HL-60 (cell line): Measurements from ENCODE around the gene RHBDF2.

Experiments used
- GABPA ChIP-seq: IDR thresholded peaks from 2 replicates; pipeline ENCODE4 v1.6.1; 2012; ENCODE audit warnings: low read depth
- POLR2AphosphoS5 ChIP-seq: IDR thresholded peaks from 2 replicates; pipeline ENCODE4 v1.6.1; 2012; ENCODE audit warnings: low read depth
- REST ChIP-seq: IDR thresholded peaks from 2 replicates; pipeline ENCODE4 v1.6.1; 2012; ENCODE audit warnings: low read depth; ENCODE audit not compliant: insufficient replicate concordance
- SPI1 ChIP-seq: IDR thresholded peaks from 2 replicates; pipeline ENCODE4 v1.6.1; 2012; ENCODE audit warnings: low read depth, mild to moderate bottlenecking, borderline replicate concordance
- TF ChIP-seq, protein P1 (sequence below): IDR thresholded peaks from one replicate; pipeline ENCODE4 v1.5.1; 2011; ENCODE audit warnings: low read length, control low read depth, inconsistent platforms; ENCODE audit not compliant: insufficient read depth

DNA sequence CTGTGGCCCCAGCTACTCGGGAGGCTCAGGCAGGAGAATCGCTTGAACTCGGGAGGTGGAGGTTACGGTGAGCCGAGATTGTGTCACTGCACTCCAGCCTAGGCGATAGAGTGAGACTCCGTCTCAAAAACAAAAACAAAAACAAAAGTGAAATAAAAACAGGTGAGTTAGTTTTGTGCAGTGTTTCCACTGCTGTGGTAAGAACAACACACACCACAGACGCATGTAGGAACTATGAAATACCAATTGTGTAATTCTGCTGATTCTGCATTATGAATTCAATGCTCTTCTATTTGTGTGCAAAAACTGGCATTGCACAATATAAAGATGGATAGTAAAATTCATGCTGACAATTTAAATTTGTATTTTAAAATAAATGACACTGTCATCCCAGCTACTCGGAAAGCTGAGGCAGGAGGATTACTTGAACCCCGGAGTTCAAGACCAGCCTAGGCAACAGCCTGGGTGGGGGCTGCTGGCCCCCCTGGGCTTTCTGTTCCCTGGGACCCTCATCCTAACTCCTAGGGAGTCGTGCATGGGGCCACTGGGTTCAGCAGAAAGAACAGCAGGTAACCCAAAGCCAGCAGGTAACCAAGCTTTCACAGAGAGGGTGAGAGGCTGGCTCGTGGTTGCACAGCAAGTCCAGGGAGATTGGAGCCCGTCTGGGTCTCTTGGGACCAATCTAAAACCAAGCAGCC is 10.6 kb upstream of the RHBDF2 start:
- TF ChIP-seq, protein P1, sequence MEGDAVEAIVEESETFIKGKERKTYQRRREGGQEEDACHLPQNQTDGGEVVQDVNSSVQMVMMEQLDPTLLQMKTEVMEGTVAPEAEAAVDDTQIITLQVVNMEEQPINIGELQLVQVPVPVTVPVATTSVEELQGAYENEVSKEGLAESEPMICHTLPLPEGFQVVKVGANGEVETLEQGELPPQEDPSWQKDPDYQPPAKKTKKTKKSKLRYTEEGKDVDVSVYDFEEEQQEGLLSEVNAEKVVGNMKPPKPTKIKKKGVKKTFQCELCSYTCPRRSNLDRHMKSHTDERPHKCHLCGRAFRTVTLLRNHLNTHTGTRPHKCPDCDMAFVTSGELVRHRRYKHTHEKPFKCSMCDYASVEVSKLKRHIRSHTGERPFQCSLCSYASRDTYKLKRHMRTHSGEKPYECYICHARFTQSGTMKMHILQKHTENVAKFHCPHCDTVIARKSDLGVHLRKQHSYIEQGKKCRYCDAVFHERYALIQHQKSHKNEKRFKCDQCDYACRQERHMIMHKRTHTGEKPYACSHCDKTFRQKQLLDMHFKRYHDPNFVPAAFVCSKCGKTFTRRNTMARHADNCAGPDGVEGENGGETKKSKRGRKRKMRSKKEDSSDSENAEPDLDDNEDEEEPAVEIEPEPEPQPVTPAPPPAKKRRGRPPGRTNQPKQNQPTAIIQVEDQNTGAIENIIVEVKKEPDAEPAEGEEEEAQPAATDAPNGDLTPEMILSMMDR: no peak
- no peak for TF ChIP-seq POLR2AphosphoS5
- TF ChIP-seq REST: no peak
- TF ChIP-seq SPI1: no peak
- TF ChIP-seq GABPA: no peak
